Testis (tissue), 3 donors: ENCODE measurements around the gene EPS8L2. TPM values are rescaled to one million over a fixed set of nuclear protein-coding genes. Genes with fewer than 3 reads are reported as not detected.

Experiments
- DNase-seq: peaks from one replicate; pipeline ENCODE4 v3.0.0-alpha.2; 2019
- H3K27ac ChIP-seq, 2 donors: fragments of 200-600 bp; sonication (generic); one replicate each; pipeline ENCODE4 v1.5.1; 2019
- H3K27me3 ChIP-seq: fragments of 200-600 bp; sonication (generic); one replicate; pipeline ENCODE4 v1.5.1; 2019
- H3K36me3 ChIP-seq: fragments of 200-600 bp; sonication (generic); one replicate; pipeline ENCODE4 v1.5.1; 2017; ENCODE audit warnings: low read depth; ENCODE audit errors: missing control alignments
- H3K4me1 ChIP-seq: fragments of 200-600 bp; sonication (generic); one replicate; pipeline ENCODE4 v1.5.1; 2019
- H3K4me3 ChIP-seq, 2 donors: fragments of 200-600 bp; sonication (generic); one replicate each; pipeline ENCODE4 v1.5.1; 2017 to 2019
- H3K9me3 ChIP-seq: fragments of 200-600 bp; sonication (generic); one replicate; pipeline ENCODE4 v1.5.1; 2017
- CTCF ChIP-seq, 3 experiments: fragments of 450-650 bp in 2 of 3; fragments of 200-600 bp in 1 of 3; sonication (generic) in 1 of 3; IDR thresholded peaks; one replicate each; pipeline ENCODE4 v1.5.1; 2016 to 2019; ENCODE audit warnings: antibody characterized with exemption in 3 of 3, mild to moderate bottlenecking in 2 of 3, moderate library complexity in 1 of 3
- POLR2A ChIP-seq: fragments of 450-650 bp; IDR thresholded peaks from one replicate; pipeline ENCODE4 v1.6.1; 2017; ENCODE audit warnings: antibody characterized with exemption, mild to moderate bottlenecking, moderate library complexity
- WGBS, 2 donors: methylation state at CpG; one replicate each; pipeline ENCODE4 v1.1.5; 2018; 5-methylcytosine and 5-hydroxymethylcytosine counted together
- intact Hi-C: fragments of 100-400 bp; cut with DNase I; formaldehyde crosslinking; loops from one replicate; pipeline ENCODE4 v1.15.1; 2023; ENCODE audit warnings: low total_unique reads
- polyA plus RNA-seq: library from polyadenylated mRNA; stranded (reverse); fragments of 350-450 nt; fragmentation: Illumina TruSeq; extraction: RNeasy Lipid Tissue Mini Kit (QIAGEN cat#74804); gene quantifications from one replicate; pipeline ENCODE4 v1.2.3, GENCODE V29; 2014; ENCODE audit warnings: low read depth, low replicate concordance; ENCODE audit not compliant: insufficient read depth
- total RNA-seq, 2 donors: library from RNA; depleted of rRNA; stranded (reverse); fragments of >200 nt; gene quantifications; one replicate each; pipeline ENCODE4 v1.2.3, GENCODE V29; 2016

Gene EPS8L2
- total and polyA plus RNA-seq, 3 donors from 2014 or later = 14.3 to 29.1 (median 27.3) TPM

GRCh38 chr11:679271-680207 is 26.5 kb upstream of the EPS8L2 start:
- no peaks in the 10 kb centered on the region for H3K36me3 ChIP-seq

DNA sequence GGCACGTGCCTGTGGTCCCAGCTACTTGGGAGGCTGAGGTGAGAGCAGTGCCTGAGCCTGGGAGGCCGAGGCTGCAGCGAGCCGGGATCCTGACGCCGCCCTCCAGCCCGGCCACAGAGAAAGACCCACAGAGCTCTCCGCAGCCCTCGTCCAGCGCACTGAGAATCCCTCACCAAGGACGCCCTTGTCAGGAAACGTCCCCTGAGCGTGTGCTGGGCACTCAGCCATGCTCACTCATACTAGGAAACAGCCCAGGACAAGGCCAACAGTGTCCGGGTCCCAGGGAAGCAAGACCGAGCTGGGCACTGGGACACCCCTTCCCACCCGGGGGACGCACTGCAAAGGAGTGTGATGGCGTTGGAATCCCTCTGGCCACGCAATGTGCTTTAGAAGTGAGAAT is 25.6 kb upstream of the EPS8L2 start:
- Histone ChIP-seq H3K27ac (no peak overlapping the region), H3K36me3 (no peaks in the 10 kb centered on the region), H3K27me3 (no peaks in the 10 kb centered on the region), H3K4me3 (no peak overlapping the region), H3K4me1 (peaks cover 14% of the 10 kb centered on the region), H3K9me3 (no peaks in the 10 kb centered on the region)
- DNase-seq = peak; percentile 68
- WGBS, 2 donors = 63 to 67% methylated on average over 7 to 19 of the region's 19 CpGs
- intact Hi-C loops = no loop called here
- TF ChIP-seq POLR2A (no peak), CTCF (IDR thresholded peaks at IDR 0.05) (no peak)

More at GRCh38 chr11:679271-680207, 26.5 kb upstream of the EPS8L2 start:
- Histone ChIP-seq H3K9me3 (no peaks in the 10 kb centered on the region), H3K4me1 (peaks cover 14% of the 10 kb centered on the region), H3K4me3 (no peak overlapping the region), H3K27ac (no peak overlapping the region), H3K27me3 (no peaks in the 10 kb centered on the region)
- TF ChIP-seq CTCF (IDR thresholded peaks at IDR 0.05) (no peak), POLR2A (no peak)
- intact Hi-C loops = no loop called here
- WGBS, 2 donors = 93% methylated on average over 30 to 36 of the region's 36 CpGs
- DNase-seq = no peak

DNA sequence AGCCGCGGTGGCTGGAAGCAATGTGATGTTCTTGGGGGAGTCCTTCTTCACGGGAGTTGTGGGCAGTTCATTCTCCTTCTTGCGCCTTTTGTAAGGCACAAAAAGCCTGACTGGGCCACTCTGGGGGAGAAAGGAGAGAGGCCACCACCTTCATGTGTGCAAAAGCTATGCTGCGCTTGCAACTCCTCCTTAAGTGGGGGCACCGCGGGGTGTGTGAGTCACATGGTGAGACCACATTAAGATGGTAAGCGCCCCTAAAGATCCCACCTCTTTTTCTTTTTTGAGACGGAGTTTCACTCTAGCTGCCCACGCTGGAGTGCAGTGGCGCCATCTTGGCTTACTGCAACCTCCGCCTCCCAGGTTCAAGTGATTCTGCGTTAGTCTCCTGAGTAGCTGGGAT is 25.1 kb upstream of the EPS8L2 start:
- WGBS, 2 donors = 92 to 93% methylated on average over 12 to 13 of the region's 13 CpGs
- TF ChIP-seq CTCF (IDR thresholded peaks at IDR 0.05) = no peak
- TF ChIP-seq POLR2A = no peak

GRCh38 chr11:686451-687243 is 19.4 kb upstream of the EPS8L2 start:
- Histone ChIP-seq H3K36me3 (no peaks in the 10 kb centered on the region), H3K27ac (no peak overlapping the region), H3K4me3 (no peak overlapping the region), H3K9me3 (no peaks in the 10 kb centered on the region), H3K27me3 (no peaks in the 10 kb centered on the region), H3K4me1 (peaks cover 19% of the 10 kb centered on the region)
- 92% methylated on average over 28 to 30 of the region's 30 CpGs for WGBS, 2 donors
- intact Hi-C loops = no loop called here
- DNase-seq = no peak
- no peak for TF ChIP-seq CTCF (IDR thresholded peaks at IDR 0.05)
- no peak for TF ChIP-seq POLR2A

More for the DNA sequence above, 25.1 kb upstream of the EPS8L2 start:
- Histone ChIP-seq H3K27me3 (no peaks in the 10 kb centered on the region), H3K36me3 (no peaks in the 10 kb centered on the region), H3K9me3 (no peaks in the 10 kb centered on the region), H3K4me3 (no peak overlapping the region), H3K4me1 (peaks cover 14% of the 10 kb centered on the region), H3K27ac (no peak overlapping the region)
- intact Hi-C loops = no loop called here
- DNase-seq = no peak
